ENCODE results near the gene GM2A.

Gene GM2A

DNA sequence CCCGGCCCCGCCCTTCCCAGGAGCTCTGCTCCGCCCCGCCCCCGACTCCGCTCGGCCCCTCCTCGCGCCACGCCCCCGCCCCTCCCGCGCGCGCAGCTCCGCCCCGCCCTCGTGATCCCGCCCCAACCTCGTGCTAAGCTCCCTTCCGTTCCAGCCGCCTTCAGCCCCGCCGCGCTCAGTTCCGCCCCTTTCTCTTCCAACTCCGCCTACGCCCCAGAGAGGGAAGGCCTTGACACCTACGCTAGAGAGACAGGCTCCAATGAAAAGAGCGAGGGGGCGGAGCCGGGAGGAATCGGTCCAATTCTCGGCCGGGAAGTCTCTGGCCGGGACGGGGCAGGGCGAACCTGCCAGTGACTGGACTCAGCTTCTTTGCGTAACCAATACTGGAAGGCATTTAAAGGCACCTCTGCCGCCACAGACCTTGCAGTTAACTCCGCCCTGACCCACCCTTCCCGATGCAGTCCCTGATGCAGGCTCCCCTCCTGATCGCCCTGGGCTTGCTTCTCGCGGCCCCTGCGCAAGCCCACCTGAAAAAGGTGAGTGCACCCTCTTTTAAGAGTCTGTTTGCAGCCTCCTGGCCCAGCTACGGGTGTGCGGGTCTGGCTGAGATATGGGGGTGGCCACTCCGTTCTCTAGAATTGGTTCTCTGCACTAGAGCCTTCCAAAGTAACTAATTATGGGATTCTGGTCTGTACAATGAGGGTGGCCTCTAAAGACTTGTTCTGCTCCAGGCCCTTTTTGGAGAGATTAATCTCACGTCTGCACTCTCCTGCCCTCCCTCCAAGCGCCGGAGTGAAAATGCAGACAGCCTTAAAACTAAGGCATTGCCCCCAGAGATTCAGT is at the start of gene GM2A:
Gene GM2A, plus strand, starts transcription at position 424 of the 843 bp plus-strand sequence. Its CDS starts 32 bp downstream, at position 456.
- DNase-seq: peak; percentile 87

DNA sequence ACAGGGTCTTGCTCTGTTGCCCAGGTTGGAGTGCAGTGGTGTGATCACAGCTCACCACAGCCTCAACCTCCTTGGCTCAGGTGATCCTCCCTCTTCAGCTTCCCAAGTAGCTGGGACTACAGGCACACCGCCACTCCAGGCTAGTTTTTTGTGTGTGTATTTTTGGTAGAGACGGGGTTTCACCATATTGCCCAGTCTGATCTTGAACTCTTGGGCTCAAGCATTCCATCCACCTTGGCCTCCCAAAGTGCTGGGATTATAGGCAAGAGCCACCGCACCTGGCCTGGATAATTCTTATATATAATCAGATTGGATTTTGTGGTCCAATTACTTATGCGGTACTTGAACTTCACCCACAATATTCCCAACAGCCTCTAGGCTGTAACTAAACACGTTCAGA is 48.9 kb upstream of the GM2A start:
- DNase-seq: no peak

DNA sequence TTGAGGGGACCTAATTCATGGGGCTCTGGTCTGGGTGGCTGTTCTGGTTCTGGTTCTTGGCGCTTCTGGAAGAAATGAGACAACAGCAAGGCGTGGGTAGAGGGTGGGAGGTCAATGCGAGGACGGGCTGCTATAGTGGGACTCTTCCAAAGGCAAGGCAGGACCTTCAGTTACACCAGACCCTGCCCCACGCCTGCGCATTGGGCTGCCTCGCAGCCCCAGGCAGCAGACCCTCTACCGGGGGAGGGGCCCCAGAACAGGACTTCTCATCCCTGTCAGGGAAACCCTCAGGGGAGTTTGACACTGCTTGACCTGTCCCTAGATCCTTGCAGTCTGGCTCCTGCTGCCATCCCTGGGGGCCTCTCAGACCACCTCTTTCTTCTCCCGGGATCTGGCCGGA is 47.6 kb upstream of the GM2A start:
- no peak for DNase-seq

DNA sequence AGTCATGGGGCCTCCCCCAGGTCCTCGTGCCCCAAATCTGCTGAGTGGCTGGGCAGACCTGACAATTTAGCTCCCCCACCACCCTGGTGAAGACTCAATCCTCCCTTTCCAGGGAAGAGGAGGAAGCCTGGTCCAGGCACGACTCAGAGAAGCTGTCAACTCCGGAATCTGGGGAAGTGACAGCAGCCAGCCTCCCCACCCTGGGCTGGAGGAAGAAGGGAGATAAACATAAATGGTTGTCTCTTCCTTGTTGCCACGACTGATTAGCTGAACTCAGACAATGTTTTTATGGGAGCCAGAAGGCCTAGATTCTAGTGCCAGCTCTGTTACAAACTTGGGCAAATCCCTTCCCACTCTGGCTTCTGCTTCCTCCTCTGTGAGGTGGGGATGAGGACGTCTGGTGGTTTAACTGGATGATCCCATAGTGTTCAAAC is 44.5 kb upstream of the GM2A start:
- no peak for DNase-seq

DNA sequence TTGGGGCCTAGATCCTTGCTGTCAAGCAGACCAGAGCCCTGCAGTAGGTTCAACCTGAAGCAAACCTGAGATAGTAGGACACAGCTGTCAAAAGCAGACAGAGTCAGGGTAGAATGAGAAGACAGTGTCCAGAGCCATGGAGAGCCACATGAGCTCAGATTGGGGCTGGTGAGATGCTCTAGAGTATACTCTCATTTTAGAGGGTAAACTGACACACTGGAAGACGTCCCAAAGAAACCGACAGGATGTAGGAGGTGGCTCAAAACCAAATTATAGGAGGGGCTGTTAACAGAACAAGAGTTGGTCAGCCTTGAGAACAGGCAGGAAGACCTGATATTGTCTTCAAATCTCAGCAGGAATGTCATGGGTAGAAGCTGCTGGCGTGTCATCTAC is 40.6 kb upstream of the GM2A start:
- no peak for DNase-seq

DNA sequence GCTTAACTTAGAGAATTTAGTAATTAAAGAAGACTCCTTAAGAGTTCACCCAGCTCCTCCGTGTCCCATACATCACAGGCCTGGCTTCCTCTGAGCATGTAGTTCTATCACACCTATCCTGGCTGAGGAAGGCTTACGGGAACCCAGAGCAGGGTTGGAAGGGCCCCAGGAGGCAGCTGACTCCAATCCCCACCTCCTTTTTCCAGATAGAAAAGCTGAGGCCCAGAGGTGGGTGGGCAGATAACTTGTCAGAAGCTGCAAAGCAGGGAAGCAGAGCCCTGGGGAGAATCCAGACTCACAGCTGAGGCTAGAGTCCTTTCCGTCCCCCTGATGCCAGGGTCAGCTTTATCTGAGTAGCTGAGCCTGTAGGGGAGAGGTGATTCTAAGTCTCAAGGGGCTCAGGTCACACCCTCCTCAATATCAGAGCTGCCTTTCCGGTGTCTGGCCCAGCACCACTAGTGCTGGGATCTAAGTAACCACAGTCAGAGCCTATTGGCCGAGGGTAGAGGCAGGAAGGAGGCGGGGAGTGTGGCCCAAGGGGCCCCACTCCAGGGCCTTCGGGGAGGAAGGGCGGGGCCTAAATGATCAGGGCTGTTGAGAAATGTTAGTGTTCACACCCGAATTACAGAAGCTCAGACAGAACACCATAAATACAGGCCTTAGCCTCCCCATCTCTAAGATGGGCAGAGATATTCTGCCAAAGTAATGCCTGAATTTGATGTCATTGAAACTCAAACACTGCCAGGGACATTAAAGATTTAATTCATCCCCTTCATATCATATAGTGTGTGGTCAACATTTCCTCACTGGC is 39.0 kb upstream of the GM2A start:
- DNase-seq: no peak

DNA sequence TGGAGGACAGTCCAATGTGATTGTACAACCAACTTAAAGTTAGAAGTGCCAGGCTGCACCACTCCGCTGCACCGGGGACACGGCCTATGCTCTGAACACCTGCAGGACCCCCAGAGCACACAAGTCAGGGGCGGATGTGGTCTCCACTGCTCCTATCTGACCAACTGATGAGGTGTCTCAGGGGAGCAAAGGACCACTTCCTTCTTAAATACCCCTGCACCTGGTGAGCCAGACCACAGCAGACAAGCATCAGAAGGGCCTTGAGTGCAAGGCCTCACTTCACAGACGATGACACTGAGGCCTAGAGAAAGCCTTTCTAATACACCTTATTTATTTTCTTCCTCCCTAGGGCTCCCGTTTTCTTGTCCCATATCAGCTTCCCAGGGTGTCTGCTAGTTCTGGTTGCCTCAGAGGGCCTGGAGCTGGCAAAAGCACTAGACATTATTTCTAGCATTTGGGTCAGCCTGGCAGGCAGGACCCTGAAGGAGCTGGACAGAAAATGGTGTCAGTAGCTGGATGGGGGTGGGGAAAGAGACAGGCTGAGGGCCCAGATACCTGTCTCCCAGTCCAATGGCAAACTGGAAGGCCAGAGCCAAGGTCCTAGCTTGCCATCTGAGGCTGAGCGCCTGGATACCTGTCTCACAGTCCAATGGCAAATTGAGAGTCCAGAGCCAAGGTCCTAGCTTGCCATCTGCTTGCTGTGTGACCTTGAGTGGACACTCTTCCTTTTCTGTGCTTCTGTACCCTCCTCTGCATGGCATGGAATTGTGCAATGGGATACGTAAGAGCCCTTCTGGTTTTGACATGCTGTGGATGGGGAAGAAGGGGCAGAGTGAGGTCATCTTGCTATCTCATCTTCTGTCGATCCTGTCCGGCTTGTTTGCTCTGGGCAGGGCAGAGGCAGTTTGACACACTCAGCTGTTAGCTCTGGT is 38.1 kb upstream of the GM2A start:
- no peak for DNase-seq

DNA sequence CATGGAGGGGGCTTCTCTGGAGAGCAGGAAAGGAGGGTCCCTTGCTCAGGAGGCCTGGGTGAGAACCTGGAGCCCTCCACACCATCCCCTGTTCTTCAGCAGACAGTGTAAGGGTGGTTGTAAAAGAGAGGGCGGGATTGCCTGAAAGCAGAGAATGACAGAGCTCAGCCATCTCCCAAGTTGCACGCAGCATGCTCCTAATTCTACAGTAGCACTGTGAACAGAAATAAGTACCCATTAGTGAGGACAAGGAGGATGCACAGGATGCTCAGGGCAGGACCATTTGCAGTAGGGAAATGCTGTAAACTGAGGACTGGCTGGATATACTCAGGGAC is 37.5 kb upstream of the GM2A start:
- no peak for DNase-seq

DNA sequence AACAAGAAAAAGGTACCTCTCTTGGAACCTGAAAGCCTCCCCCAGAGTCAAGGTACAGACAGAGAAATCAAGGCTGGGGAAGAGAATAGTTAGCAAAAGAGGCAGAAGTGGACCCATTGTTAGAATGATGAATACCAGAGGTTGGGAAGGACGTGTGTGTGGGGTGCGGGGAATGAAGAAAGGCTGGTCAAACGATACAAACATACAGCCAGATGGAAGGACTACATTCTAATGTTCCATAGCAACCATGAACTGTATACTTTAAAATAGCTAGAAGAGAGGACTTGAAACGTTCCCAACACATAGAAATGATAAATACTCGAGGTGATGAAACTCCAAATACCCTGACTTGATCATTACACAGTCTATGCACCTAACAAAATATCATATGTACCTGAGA is 36.2 kb upstream of the GM2A start:
- DNase-seq: no peak

DNA sequence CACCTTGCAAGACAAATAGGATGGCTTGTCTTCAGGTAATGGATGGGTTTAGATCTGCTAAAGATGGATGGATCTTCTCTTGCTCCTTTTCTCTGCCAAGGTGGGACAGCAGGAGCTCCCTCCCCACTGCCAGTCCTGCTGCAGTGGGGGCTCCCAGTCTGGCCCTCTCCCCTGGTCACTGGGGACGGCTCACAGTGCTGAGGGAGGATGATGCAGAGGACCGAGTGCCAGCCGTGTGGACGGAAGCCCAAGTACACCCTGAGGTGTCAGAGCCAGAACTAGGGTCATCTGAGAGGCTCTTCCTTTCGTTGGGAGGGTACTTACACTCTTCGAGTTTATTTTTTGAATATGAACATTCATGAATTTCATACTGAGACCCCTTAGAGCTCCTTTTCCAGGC is 34.8 kb upstream of the GM2A start:
- DNase-seq: no peak

DNA sequence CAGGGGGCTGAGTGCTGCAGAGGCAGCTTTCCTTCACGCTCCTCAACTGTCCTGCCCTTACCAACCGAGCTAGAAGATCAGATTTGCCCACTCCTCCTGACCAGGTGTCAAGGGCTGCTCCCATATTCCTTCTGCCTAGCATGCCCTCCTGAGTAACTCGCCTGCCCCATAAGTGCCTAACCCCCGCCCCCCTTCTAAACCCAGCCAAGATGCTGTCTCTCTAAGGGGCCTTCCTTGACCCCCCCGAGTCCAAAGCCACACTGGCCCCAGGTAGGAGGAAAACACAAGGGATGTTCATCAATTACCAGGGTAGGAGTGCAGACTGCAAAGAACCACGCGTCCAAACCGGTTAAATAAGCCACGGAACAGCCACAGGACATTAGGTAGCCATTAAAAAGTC is 33.8 kb upstream of the GM2A start:
- DNase-seq: no peak

DNA sequence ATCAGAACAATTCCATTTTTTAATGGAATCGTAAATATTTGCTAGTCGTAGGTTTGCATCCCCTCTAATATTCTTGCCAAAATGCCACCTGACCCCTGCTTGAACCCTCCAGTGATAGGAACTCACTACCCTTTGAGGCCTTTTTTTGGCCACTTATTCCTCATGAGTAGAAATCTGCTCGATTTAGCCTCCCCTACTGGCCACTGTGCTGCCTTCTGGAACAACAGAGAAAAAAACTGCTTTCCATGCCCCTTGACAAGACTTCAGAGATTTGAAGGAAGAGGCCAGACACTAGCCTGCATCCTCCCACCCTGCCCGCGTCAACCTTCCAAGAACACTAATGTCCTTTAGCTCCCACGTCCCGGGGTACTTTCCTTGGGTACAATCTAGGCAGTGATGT is 33.2 kb upstream of the GM2A start:
- no peak for DNase-seq

DNA sequence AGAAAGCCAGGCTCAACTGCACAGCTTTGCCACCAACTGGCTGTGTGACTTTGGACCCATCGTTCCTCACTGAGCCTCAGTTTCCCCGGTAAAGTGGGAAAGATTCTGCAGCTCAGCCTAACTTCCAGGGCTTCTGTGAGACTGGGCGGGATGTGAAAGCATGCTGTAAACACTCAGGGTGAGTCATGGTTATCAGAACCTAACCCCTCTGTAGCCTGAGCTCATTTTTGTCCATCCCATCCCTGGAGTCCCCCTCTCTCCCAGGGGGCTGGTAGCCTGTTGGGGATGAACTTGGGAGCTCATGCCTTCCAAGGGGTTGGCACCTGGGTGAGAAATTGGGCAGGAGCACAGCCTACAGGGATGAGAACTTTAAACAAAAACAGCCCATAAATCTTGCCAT is 31.4 kb upstream of the GM2A start:
- DNase-seq: no peak

DNA sequence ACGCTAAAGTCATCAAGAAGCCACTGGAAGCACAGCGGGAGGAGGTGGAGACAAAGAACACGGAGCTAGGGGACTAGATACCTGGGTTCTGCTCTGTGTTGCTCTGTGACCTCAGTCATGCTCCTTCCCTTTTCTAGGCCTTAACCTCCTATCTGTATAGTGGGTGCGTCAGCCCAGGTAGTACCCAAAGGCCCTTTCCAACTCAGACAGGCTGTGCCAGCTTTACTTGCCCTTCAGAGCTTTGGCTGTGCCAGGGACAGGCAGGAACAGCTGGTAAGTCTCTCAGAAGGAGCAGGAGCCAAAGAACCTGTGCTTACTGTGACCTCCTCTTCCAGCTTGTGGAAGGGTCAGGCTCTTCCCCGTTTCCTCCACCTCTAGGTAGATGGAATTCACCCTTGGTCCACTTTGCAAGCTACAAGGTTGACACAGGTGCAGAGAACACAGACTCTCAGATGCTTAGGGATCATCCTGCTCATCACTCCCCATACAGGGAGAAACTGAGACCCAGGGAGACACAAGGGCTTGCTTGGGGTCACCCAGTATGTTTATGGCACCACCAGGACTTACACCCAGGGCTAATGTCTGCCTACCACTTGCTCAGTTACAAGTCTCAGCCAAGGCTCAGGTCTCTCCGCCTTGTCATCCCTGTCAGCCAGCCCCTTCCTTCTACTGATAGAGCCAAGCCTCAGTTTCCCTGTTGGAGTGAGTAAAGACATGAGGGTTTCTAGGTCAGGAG is 30.8 kb upstream of the GM2A start:
- DNase-seq: no peak

DNA sequence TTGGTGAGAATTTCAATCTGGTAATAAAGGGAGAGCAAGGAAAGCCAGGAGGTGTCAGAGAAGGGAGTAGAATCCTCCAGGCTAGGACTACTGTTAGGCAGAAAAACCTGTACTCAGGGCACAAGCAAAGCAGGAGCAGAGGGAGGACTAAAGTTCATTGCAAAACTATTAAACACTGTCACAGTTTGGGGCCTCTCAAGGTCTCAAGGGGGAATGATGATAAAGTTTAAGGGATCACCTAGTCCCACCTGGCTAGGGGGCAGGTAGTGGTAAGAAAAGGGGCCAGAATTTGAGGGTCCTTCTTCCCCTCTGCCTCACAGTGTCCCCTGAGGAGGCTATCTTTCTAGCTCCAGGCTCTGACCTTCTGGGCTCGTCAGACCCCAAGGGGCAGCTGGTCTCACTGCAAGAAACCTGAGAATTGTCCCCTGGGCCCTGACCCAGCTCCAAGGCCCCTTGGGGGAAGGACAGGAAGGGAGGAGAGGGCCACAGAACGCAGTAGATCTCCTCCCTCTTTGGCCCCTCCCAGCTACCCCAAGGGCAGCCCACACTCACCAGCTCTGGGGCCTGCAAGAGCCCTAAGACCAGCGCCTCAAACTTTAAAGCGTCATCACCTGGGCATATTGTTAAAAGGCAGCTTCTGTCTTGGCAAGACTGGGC is 30.1 kb upstream of the GM2A start:
- DNase-seq: peak; percentile 32

DNA sequence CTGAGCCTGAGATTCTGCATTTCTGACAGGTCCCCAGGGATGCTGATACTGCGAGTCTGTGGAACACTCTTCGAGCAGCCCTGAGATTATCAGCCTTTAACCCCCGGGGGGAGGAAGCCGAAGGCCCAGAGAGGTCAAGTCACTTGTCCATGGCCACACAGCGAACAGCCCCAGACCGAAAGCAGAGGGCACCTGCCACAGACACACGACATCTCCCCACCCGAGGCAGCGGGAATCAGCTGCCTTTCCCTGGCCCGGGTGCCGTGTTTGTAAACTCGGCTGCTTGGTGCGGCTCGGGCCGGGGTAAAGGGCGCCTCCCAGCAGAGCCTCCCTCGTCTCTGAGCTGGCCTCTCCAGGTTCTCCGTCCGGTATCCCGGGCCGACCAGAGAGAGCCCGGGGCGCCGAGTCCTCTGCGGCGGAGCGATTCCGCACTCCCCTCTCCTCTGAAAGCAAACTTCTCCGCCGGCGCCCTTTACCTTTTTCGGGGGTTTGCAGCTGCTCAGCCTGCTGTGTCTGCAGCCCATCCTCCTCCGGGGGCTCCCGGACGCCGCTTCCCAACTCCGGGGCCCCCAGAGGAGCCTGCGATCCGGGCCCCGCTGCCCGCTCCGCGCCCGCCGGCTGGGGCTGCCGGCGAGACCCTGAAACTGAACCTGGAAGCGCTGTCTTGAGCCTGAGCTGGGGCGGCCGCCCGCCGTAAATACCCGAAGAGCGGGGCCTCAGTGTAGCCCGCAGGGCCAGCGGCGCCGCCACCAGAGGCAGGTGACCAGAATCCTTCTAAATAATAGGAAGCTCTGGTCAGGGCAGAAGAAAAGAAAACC is 29.3 kb upstream of the GM2A start, which contains the start of gene CCDC69:
Gene CCDC69, minus strand, starts transcription at position 646 of the 818 bp plus-strand sequence. Its CDS starts 122 bp downstream, at position 524.
- peak; percentile 79 for DNase-seq

DNA sequence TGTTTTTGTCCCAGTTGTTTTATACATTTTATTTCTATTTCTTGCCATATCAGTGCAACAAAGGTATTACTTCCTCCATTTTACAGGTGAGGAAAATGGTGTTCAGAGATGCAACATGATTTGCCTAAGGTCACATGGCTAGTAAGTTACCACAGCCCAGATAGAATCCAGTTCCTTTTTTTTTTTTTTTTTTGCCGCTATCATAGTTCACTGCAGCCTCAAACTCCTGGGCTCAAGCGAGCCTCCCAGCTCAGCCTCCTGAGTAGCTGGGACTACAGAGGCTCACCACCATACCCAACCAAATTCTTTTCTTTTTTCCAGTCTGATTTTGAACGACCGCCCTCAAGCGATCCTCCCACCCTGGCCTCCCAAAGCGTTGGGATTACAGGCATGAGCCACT is 28.6 kb upstream of the GM2A start:
- no peak for DNase-seq

DNA sequence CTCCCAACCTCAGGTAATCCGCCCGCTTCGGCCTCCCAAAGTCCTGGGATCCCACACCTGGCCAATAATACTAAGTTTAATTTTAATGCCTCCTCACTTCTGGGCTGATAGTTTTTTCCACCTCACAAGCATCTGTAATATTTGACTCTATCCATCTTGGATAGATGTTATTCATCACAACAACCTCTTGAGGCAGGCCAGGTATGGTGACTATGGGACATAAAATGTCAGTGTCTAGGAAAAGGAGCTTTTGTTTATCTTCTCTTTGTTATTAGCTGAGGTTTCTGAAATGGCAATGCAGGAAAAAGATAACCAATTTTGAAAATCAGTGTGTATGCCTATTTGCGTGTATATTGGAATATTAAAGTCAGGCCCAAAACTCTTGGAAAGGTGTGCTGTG is 27.9 kb upstream of the GM2A start:
- no peak for DNase-seq

DNA sequence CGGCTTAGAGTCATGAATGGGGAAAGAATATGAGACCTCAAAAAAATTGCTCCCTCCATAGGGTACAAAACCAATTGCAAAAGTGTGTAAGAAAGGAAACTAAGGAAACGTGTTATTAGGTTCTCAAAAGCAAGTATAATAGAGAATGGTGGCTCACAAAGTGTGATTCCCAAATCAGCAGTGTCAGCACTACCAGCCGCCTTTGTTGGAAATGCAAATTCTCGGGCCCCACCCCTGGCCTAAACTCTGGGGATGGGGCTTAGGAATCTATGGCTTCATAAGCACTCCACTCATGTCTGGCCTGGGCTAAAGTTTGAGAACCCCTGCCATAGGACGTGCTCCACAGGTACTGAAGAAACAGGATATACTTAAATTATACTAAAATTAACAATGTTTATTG is 27.5 kb upstream of the GM2A start:
- no peak for DNase-seq

DNA sequence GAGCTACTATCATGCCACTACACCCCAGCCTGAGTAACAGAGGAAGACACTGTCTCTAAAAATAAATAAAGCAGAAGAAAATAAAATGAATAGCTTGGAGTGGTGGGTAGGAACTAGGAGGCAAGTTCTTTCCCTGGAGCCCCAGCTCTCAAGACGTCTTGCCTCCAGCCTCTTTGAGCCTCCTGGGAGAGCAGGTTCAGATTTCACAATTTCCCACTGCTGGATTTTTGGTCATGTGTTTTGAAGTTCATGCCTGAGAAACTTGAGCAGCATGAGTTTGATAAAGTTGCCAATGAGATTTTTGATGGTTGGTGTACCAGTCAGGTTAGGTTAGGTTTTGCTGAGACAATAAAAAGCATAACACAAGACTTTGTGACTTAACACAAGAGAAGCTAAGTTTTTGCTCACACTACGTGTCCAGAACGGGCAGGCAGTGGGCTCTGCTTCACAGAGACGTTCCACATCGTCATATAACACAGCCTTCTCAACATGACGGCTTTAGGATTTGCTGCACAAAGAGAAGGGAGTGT is 25.0 kb upstream of the GM2A start:
- no peak for DNase-seq

DNA sequence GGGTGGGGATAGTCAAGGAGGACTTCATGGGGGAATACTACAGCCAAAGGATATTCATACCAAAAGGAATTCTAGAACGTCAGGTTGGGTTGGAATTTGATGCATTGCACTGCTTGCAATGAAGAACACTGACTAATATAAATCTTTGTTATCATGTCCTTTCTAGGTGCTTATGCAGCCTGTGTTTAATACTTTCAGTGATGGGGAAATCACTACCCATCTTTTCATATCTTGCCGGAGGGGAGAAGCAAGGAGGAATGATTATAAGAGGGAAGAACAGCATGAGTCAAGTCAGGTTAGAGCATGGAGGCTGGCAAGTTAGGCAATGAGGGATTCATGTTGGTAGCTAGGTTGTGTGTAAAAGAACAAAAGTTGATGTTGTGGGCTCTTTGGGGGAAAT is 24.0 kb upstream of the GM2A start:
- DNase-seq: no peak

All from 8988T (cell line).